ENCODE results near the gene KCNK15.

DNA sequence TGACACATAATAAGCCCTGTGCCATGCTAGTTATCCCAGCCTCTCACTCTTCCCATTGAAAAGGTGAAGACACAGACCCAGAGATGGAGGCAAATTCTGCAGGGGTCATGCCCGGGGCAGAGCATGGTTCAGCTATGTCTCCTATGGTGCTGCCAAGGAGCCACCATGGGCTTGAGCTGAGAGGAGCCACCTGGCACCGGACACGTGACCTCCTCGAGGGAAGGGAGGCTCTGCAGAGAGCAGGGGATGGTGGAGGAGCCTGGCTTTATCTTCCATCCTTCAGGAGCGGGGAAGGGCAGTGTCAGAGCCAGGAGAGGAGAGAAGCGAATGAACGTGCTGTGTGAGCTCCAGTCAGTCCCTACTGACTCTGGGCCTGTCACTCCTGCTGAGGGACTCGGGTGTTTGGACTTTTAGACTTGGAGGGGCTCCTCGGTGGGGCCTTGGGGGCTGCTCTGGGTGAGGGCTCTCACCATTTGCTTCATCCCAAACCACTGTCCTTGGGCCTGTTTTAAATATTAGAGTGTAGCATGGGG is 41.6 kb upstream of the KCNK15 start:
- TF ChIP-seq CTCF (IDR thresholded peaks at IDR 0.05) (no peak), POLR2A (IDR thresholded peaks at IDR 0.05) (no peak)

Data from testis (tissue), 2 donors.